ENCODE data around the gene SACS.

DNA sequence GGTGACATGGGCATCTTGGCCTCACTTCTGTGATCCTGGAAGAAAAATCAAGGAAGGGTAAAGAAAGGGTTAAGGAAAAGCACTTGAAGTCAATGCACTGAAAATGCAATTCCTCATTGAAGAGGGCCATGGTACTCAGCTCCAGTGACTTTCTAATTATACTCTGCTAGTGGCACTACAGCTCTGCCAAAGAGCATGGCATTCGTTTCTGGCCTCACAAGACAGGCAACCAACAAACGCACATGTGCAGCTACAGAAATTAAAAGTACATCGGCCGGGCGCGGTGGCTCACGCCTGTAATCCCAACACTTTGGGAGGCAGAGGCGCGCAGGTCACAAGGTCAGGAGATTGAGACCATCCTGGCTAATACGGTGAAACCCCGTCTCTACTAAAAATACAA, 21.8 kb downstream of the SACS start:
- TF ChIP-seq, protein P1, sequence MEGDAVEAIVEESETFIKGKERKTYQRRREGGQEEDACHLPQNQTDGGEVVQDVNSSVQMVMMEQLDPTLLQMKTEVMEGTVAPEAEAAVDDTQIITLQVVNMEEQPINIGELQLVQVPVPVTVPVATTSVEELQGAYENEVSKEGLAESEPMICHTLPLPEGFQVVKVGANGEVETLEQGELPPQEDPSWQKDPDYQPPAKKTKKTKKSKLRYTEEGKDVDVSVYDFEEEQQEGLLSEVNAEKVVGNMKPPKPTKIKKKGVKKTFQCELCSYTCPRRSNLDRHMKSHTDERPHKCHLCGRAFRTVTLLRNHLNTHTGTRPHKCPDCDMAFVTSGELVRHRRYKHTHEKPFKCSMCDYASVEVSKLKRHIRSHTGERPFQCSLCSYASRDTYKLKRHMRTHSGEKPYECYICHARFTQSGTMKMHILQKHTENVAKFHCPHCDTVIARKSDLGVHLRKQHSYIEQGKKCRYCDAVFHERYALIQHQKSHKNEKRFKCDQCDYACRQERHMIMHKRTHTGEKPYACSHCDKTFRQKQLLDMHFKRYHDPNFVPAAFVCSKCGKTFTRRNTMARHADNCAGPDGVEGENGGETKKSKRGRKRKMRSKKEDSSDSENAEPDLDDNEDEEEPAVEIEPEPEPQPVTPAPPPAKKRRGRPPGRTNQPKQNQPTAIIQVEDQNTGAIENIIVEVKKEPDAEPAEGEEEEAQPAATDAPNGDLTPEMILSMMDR (conservative IDR thresholded peaks at IDR 0.05; ENCODE audit: low read depth, low read length), result no peak
- no peak for TF ChIP-seq POLR2A (IDR thresholded peaks at IDR 0.05; ENCODE audit: low read depth, low read length)
- TF ChIP-seq CHD1 (IDR thresholded peaks at IDR 0.05; ENCODE audit: low read depth, low read length), result no peak
- no peak for TF ChIP-seq RAD21 (IDR thresholded peaks at IDR 0.05; ENCODE audit: low read length)
- no peak for TF ChIP-seq CEBPB (IDR thresholded peaks at IDR 0.05; ENCODE audit: low read depth, low read length)
- TF ChIP-seq, protein P2, sequence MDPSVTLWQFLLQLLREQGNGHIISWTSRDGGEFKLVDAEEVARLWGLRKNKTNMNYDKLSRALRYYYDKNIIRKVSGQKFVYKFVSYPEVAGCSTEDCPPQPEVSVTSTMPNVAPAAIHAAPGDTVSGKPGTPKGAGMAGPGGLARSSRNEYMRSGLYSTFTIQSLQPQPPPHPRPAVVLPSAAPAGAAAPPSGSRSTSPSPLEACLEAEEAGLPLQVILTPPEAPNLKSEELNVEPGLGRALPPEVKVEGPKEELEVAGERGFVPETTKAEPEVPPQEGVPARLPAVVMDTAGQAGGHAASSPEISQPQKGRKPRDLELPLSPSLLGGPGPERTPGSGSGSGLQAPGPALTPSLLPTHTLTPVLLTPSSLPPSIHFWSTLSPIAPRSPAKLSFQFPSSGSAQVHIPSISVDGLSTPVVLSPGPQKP (IDR thresholded peaks at IDR 0.05; ENCODE audit: borderline replicate concordance, low read depth, low read length), result no peak
- no peak for TF ChIP-seq SMC3 (IDR thresholded peaks at IDR 0.05; ENCODE audit: low read depth, low read length)
- TF ChIP-seq, protein P3, sequence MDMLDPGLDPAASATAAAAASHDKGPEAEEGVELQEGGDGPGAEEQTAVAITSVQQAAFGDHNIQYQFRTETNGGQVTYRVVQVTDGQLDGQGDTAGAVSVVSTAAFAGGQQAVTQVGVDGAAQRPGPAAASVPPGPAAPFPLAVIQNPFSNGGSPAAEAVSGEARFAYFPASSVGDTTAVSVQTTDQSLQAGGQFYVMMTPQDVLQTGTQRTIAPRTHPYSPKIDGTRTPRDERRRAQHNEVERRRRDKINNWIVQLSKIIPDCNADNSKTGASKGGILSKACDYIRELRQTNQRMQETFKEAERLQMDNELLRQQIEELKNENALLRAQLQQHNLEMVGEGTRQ (IDR thresholded peaks at IDR 0.05; ENCODE audit: low read depth, low read length), result no peak
- TF ChIP-seq RCOR1 (IDR thresholded peaks at IDR 0.05; ENCODE audit: insufficient replicate concordance, low read length), result no peak
- no peak for TF ChIP-seq MAZ (IDR thresholded peaks at IDR 0.05; ENCODE audit: borderline replicate concordance, low read depth, low read length)
- TF ChIP-seq RFX5 (IDR thresholded peaks at IDR 0.05; ENCODE audit: low read depth, low read length), result no peak
- no peak for TF ChIP-seq NFE2L2 (IDR thresholded peaks at IDR 0.05; ENCODE audit: low read depth, low read length)
- TF ChIP-seq MXI1 (IDR thresholded peaks at IDR 0.05; ENCODE audit: borderline replicate concordance, low read depth, low read length), result no peak

Measured in IMR-90 (cell line).